Prostate gland (tissue), 2 donors: ENCODE data around the gene BRSK1.

Source experiments
- CTCF ChIP-seq, 4 experiments: fragments of 200-600 bp in 2 of 4; fragments of 450-650 bp in 2 of 4; sonication (generic) in 2 of 4; IDR thresholded peaks; 1 replicate in 3 of 4; 2 replicates in 1 of 4; pipeline ENCODE4 v1.5.1; 2016 to 2019; ENCODE audit warnings: antibody characterized with exemption in 4 of 4, mild to moderate bottlenecking in 2 of 4, moderate library complexity in 2 of 4
- POLR2A ChIP-seq: fragments of 450-650 bp; IDR thresholded peaks from one replicate; pipeline ENCODE4 v1.6.1; 2016; ENCODE audit warnings: antibody characterized with exemption, mild to moderate bottlenecking

GRCh38 chr19:55320844-55321419, 37.1 kb downstream of the BRSK1 start:
- no peak for TF ChIP-seq CTCF (IDR thresholded peaks at IDR 0.05)
- TF ChIP-seq POLR2A: no peak
